Measurements from ENCODE around the gene CARD8.
"Not testable (repeated sequence)": the region's sequence is repeated elsewhere in the genome, so short reads cannot be mapped to it uniquely, and the experiment has no call there.

CARD8 gene, protein sequence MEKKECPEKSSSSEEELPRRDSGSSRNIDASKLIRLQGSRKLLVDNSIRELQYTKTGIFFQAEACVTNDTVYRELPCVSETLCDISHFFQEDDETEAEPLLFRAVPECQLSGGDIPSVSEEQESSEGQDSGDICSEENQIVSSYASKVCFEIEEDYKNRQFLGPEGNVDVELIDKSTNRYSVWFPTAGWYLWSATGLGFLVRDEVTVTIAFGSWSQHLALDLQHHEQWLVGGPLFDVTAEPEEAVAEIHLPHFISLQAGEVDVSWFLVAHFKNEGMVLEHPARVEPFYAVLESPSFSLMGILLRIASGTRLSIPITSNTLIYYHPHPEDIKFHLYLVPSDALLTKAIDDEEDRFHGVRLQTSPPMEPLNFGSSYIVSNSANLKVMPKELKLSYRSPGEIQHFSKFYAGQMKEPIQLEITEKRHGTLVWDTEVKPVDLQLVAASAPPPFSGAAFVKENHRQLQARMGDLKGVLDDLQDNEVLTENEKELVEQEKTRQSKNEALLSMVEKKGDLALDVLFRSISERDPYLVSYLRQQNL

DNA sequence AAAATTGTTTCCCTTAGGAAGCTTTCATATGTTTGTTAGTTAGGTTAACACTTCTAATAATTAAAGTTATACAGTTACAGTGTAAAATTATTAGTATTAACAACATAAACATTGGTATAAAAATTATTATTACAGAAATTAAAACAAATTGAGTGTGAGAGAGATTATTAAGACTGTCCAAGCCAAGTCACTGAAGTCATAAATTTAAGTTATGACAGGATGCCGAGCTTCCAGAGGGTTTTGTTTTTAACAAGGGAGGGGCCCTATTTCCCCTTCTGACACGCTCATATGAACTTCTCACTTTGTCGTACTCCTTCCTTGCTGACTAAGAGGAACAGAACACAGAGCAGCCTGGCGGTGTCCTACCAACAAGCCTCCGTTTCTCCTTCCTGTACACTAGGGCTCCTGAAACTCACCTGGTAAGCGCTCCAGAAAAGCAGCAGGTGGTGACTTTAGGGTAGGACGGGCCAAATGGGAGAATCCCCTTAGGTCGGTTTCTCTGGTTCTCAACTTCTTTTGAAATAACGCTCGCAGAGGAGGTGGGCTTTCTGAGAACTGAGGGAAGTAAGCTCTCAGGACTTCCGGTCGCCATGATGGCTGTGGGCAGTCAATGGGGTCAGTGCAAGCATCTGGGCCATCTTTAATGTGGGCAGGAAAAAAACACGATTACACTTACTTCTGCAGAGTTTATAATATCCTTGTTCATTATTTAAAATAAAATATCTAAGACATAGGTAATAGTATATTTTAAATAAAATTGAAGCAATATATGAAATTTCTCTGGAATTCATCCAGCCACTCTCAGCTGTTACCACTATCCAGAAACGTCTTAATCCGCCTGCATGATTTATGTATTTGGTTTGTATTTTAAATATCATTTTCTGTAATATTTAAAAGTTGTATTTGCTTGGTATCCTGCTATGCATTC is at the start of gene CARD8:
Gene CARD8 (minus strand): TSS at position 537 of the 928 bp plus-strand sequence. CDS start 14,892 bp downstream, outside the sequence.
- in situ Hi-C loops (cut with HindIII; ENCODE audit: low sequenced_read_pairs), result loop anchor here (5.0 kb wide), 1 partner anchor 77 kb away; no protein-coding TSS in a partner anchor

DNA sequence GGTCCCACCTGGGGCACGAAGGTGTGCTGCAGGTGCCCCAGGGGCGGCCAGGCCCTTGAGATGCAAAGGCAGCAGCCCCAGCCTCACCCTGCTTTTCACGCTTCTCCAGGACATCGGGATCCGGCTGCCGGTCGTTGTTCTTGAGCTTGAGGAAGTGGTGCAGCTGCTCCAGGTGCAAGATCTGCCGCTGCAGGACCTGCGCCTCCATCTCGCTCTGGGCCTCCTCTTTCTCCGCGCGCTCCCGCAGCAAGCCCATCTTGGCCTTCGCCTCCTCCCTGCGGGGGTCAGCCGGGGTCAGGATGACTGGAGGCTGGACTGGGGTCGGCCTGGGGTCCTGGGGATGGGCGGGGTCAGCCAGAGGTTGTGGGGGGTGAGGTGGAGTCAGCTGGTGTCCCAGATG is 48.2 kb upstream of the CARD8 start:
- in situ Hi-C loops (cut with HindIII; ENCODE audit: low sequenced_read_pairs), result no loop called here

DNA sequence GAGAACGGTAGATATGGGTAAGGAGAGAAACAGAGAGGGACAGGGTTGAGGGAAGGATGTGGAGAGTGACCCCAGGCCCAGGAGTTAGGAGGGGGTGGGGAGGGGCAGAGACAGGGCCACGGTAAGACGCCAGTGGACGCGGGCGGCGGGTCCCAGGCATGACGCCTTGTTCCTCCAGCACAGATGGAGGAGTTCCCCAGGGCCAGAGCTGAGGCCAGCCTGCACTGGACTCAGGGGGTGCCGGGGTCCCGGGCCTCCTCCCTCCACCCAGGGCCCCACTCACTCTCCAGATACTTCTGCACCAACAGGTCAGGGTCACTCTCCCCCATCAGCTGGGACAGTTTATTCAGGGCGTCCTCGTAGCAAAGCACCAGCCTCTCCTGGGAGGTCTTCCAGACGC is 47.7 kb upstream of the CARD8 start:
- in situ Hi-C loops (cut with HindIII; ENCODE audit: low sequenced_read_pairs), result no loop called here

DNA sequence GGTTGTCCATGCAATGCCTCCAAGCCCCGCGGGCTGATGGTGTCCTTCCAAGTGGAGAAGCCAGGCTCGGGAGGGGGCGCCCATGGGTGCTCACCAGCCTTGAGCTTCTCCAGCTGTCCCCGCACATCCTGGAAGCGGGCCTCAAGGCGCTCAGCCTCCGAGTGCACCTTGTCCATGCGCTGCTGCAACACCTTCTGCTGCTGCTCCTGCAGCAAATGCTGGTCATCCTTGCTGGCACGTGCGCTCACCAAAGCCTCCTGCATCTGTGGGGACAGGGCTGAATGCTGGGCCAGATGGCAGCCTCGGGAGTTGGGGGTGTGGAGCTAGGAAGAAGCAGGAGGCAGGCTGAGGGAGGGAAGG is 46.9 kb upstream of the CARD8 start:
- in situ Hi-C loops (cut with HindIII; ENCODE audit: low sequenced_read_pairs), result no loop called here

DNA sequence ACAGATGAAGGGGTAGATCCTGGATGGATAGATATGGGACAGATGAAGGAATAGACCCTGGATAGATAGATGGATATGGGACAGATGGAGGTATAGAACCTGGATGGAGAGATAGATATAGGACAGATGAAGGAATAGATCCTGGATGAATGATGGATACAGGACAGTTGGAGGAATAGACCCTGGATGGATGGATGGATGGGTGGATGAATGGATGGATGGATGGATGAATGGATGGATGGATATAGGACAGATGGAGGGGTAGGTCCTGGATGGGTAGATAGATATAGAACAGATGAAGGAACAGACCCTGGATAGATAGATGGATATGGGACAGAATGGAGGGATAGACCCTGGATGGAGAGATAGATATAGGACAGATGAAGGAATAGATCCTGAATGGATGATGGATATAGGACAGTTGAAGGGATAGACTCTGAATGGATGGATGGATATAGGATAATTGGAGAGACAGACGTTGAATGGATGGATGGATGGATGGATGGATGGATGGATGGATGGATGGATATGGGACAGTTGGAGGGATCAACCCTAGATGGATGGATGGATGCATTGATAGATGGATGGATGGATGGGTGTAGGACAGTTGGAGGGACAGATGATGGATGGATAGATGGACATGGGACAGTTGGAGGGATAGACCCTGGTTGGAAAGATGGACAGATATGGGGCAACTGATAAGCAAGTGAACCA is 46.3 kb upstream of the CARD8 start:
- in situ Hi-C loops (cut with HindIII; ENCODE audit: low sequenced_read_pairs), result no loop called here

DNA sequence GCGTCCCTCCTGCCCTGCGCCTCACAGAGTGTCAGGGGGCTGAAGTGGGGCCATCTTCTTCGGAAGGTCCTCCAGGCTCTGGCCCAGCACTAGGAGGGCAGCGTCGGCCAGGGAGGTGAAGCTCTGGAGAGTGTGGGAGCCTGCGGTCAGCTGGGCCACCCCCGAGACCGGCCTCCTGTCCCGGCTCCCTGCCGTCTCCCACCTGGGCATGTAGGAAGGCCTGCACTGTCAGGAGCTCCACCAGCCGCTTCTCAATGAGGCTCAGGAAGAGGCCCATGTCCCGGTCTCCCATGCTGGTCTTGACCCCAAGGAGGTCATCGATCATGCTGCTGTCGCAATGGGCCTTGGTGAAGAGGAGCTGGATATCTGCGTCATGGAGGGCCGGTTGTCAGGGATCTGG is 42.3 kb upstream of the CARD8 start:
- in situ Hi-C loops (cut with HindIII; ENCODE audit: low sequenced_read_pairs), result no loop called here

DNA sequence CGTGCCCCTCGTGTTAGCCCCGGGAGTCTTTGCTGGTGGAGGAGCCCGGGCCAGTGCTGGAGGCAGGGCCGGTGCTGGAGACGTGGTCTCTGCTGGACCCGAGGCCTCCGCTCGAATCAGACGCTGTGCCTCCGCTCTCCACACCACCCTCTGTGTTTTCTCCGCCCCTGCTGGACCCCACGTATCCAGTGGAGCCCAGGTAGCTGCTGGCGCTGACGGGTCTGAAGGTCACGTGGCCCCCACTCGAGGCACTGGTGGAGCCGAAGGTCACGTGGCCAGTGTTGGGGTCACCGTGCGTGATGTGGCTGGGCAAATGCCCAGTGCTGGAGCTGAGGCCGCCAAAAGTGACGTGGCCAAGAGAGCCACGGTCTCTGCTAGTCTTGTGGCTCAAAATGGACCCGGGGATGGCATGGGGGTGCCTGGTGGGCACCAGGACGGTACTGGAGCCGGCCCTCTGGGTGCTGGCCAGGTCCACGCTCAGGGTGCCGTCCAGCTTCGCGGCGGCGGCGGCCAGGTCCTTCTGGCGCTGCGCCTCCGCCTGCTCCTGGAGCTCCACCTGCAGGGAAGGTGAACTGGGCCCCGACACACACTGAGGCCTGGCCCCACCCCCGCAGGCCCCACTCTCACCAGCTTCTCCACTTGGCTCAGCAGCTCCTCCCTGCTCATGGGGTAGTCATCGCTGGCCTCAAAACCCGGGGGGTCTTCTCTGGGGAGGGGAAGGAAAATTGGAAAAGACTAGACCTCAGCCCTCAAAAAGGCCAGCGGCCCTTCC is 41.4 kb upstream of the CARD8 start:
- in situ Hi-C loops (cut with HindIII; ENCODE audit: low sequenced_read_pairs), result no loop called here

DNA sequence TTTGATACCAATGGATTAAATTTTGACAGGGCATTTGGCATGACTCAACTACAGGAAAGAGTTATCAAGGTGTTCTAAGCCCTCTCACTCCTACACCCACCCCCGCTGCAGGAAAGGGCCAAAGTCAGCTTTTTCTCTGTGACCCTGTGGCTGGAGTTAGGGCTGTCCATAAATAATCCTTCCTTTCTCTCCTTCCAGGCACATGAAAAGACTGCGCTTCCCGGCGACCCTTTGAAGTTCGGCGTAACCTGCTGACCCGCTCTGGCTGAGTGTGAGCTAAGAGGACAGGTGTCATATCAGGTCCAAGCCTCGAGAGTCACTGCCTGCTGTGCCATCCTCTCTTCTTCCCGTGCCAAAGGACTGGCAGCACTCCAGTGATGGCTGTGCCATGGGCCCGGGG is 39.7 kb upstream of the CARD8 start:
- in situ Hi-C loops (cut with HindIII; ENCODE audit: low sequenced_read_pairs), result no loop called here

DNA sequence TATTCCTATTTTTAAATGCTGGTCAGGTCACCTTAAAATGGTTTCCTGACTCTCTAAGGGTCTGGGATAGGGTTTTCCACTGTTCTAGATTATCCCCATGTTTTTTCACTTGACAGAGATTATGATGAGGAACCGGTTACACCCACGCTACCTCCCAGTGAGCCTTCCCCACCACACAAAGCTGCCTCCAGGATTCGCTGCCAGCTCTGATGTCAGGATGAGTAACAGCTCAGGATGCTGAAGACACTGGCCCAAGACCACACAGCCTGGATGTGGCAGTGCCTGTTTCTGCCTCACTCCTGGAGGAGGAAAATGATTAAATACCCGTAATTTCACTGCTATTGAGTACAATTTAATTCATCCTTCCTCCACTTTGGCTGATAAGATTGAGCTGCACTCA is 37.1 kb upstream of the CARD8 start:
- in situ Hi-C loops (cut with HindIII; ENCODE audit: low sequenced_read_pairs), result no loop called here

DNA sequence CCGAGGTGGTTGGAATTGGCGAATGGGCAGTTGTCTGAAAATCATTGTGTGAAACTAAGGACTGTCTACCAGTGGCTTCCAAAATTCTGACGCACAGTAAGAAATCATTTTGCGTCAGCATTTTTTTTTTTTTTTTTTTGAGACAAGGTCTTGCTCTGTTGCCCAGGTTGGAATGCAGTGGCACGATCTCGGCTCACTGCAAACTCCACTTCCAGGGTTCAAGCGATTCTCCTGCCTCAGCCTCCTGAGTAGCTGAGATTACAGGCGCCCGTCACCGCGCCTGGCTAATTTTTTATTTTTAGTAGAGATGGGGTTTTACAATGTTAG is 35.7 kb upstream of the CARD8 start:
- in situ Hi-C loops (cut with HindIII; ENCODE audit: low sequenced_read_pairs), result not testable (repeated sequence)

DNA sequence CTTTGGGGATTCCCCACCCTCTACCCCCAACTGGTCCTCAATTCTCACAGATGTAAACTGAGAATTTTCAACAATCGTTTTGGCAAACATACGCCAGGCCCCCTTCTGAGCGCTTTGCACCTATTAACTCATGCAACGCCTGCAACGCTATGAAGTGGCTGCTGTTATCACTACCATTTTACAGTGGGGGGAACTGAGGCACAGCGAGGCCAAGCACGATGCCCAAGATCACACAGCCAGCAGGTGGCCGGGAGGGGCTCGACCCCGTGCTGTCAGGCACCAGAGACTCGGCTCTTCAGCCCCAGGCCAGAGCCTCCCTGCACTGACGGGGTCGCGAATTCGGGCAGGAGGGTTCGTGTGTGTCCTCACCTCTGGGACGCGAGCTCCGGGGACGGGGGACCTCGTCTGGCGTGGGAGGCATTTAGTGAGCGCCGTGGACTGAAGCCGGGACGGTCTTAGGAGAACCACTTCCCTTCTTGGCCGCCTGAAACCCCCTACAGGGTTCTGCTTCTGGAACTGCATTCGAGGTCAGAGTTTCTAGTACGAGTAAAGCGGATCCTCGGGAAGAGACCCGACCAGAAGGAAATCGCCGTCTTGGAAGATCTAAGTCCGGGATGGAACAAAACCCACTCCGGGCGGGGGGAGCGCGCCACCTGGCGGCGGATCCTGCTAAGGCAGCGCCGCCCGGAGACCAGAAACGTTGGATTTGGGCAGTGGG is 35.2 kb upstream of the CARD8 start:
- in situ Hi-C loops (cut with HindIII; ENCODE audit: low sequenced_read_pairs), result no loop called here

DNA sequence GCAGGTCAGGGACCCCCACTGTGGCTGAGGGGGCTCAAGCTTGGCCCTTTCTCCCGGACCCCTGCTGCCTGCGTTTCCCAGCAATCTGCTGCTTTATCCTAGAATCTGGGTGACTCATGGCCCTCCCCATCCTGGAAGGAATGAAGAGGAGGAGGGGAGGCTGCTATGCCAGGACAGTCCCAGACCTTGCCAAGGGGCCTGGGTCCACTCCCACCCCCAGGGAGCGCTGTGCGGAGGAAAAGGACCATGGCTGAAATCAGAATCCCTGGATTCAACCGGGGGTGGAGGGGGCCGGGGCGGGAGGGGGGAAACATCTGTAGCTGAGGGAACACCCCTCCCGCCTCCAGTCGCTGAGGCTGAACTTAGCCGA is 34.7 kb upstream of the CARD8 start:
- in situ Hi-C loops (cut with HindIII; ENCODE audit: low sequenced_read_pairs), result no loop called here

DNA sequence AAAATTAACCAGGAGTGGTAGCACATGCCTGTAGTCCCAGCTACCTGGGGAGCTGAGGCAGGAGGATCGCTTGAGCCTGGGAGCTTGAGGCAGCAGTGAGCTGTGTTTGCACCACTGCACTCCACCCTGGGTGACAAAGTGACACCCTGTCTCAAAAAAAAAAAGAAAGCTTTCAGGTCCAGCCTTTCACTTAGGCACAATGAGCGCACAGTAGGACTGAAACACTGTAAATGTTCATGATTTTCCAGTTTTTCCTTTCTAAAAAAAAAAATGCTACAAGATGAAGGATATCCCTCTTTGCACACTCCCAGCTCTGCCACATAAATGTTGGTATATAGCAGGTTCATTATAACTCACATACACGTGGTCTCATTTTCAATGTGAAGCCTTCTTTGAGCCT is 32.0 kb upstream of the CARD8 start:
- in situ Hi-C loops (cut with HindIII; ENCODE audit: low sequenced_read_pairs), result no loop called here

DNA sequence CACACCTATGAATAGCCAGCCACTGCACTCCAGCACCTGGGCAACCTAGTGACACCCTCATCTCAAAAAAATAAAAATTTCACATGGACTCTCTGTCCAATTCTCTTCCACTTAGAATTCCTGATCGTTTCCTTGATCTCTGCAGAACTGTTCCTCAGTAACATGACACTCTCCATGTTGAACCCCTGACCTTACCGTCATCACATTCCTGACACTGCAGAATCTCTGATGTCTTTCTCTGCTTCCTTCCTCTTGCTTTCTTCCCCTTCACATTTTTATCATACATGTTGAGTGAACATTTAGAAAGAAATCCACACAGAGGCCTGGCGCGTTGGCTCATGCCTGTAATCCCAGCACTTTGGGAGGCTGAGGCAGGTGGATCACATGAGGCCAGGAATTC is 29.2 kb upstream of the CARD8 start:
- in situ Hi-C loops (cut with HindIII; ENCODE audit: low sequenced_read_pairs), result no loop called here

DNA sequence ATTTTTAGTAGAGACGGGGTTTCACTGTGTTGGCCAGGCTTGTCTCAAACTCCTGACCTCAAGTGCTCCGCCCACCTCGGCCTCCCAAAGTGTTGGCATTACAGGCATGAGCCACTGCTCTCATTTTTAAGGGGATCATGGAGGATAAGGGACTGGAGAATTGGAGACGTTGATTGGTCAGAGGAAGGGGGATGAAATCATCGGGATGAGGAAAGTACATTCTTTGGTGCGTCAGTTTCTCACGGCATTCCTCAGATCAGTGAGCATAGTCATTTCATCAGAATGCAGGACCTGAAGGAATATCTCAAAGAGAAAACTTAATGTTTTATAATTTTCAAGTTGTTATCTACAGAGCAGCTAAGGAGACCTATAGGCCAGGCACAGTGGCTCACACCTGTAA is 28.2 kb upstream of the CARD8 start:
- in situ Hi-C loops (cut with HindIII; ENCODE audit: low sequenced_read_pairs), result no loop called here

DNA sequence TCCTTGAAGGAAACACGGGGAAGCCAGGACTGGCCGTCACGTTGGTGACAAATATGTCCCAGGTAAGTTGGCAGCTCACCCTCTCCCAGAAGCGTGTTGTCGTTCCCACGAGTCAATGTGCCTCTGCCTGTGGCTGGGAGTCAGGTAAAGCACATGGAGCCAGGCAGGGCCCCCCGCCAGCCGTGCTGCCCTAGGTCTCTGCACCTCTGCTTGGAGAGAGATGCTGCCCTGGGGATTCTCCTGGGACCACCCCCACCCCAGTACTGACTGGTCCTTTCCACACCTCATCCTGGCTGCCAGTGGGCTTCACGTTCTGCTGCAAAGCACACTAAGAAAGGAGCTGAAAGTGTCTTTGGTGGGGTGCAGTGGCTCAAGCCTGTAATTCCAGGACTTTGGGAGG is 24.0 kb upstream of the CARD8 start:
- in situ Hi-C loops (cut with HindIII; ENCODE audit: low sequenced_read_pairs), result no loop called here

DNA sequence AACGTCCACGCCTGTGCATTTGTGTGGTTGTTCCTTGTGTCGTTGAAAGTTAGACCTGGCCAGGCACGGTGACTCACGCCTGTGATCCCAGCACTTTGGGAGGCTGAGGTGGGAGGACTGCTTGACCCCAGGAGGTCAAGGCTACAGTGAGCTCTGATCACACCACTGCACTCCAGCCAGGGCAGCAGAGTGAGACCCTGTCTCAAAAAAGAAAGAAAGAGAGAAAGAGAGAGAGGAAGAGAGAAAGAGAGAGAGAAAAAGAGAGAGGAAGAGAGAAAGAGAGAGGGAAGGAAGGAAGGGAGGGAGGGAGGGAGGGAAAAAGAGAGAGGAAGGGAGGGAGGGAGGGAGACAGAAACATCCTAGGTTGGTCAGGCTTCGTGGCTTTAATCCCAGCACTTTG is 19.2 kb upstream of the CARD8 start:
- in situ Hi-C loops (cut with HindIII; ENCODE audit: low sequenced_read_pairs), result no loop called here

DNA sequence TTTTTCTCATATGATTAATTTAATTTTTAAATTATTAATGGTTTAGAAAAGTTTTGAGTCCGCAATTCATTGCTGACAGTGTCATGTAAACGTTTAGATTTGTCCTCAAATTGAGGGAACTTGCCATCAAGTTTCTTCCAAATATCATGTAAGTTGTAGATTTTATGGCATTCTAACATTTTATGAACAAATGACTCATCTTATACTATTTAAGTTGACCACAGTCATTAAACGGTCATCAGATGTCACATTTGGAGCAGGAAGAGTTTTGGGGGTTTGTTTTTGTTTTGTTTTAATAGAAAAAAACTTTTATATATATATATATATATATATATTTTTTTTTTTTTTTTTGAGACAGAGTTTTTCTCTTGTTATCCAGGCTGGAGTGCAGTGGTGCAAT is 18.5 kb upstream of the CARD8 start:
- in situ Hi-C loops (cut with HindIII; ENCODE audit: low sequenced_read_pairs), result no loop called here

DNA sequence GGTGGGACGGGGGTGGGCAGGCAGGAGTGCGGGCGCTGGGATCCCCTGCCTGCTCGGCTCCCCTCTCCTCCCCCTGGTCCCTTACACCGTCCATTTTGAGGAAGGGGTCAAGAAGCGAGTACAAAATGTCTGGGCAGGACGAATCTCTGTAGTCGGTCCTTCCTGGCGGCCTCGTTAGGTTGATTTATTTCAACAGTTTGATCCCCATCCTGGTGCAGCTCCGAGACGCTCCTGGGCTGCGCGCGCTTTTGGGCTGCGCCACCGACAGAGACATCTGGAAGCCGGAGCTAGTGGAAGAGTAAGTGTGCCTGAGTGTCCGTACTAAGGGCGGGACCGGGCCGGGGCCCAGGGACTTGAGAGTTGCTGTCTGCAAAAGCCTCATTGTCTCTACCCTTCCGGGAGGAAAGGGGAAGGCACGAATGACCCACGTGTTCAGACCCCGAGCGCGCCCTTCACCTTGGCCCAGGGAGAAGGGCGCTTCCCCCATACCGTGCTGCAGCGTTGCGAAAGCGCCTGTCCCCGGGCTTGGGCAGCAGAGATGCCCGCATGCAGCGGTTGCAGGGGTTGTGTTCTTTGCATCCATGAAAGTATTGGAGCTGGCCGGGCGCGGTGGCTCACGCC is 15.9 kb upstream of the CARD8 start:
- in situ Hi-C loops (cut with HindIII; ENCODE audit: low sequenced_read_pairs), result no loop called here
